ENCODE measurements around the gene RNF114. TPM values are rescaled to one million over a fixed set of nuclear protein-coding genes. Genes with fewer than 3 reads are reported as not detected.
A peak's percentile ranks its signal among the peaks of the same experiment; 100 is the strongest.

RNF114 gene, protein sequence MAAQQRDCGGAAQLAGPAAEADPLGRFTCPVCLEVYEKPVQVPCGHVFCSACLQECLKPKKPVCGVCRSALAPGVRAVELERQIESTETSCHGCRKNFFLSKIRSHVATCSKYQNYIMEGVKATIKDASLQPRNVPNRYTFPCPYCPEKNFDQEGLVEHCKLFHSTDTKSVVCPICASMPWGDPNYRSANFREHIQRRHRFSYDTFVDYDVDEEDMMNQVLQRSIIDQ
- 100 to 1,000 TPM in 1 of 3 donors, 10 to 100 TPM in 2; 87.1 to 104 (median 97.6) TPM for polyA plus RNA-seq

DNA sequence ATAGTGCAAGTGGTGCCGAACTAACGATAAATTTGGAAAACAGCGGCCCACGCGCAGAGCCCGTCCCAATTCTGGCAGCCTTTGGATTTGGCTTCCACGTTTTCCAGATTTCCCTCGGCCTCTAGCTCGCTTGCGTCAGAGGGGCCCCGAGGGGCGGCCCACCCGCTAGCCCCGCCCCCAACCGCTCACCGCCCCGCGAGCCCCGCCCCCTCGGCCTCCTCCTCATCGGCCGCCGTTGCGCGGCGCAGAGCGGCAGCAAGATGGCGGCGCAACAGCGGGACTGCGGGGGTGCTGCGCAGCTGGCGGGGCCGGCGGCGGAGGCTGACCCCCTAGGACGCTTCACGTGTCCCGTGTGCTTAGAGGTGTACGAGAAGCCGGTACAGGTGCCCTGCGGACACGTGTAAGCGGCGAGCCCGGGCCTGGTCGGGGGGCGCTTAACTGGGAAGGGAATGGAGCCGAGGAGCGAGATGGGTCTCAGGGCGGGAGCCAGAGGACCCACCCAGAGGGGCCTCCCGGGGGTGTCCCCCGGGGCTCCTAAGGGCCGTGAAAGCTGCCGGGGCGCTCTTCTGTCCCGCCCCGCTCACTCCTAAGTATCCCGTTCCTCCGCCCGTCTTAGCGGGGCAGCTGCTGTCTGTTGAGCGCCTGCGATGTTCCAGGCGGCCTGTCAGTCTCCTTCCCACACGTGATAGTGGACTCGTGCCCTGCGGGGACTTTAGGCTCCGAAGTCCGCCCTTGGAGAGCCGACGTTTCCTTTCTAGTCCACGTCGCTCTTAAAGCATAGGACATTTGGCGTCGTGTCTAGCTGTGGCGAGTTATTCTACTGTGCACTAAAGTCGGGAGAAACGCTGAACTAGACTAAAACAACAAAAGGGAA is at the start of gene RNF114:
RNF114 (plus strand) TSS at position 245 of the 874 bp plus-strand sequence; CDS start at position 261, 16 bp downstream.
- Mint-ChIP-seq H3K36me3 (peaks cover 0 to 5% (median 0%) of the 10 kb centered on the region in 3 donors), H3K4me1 (peaks cover 47 to 59% of the 10 kb centered on the region in 2 donors), H3K27ac (peak within 1 kb of the TSS; percentile 89 to 96 (median 92)), H3K4me3 (peak within 1 kb of the TSS; percentile 89 to 98 (median 97)), H3K9me3 (no peaks in the 10 kb centered on the region), H3K27me3 (ENCODE audit: low read depth in 3 of 3) (peaks cover 5 to 11% (median 6%) of the 10 kb centered on the region in 3 donors)
- DNase-seq: peak; percentile 81 to 87 (median 87)

DNA sequence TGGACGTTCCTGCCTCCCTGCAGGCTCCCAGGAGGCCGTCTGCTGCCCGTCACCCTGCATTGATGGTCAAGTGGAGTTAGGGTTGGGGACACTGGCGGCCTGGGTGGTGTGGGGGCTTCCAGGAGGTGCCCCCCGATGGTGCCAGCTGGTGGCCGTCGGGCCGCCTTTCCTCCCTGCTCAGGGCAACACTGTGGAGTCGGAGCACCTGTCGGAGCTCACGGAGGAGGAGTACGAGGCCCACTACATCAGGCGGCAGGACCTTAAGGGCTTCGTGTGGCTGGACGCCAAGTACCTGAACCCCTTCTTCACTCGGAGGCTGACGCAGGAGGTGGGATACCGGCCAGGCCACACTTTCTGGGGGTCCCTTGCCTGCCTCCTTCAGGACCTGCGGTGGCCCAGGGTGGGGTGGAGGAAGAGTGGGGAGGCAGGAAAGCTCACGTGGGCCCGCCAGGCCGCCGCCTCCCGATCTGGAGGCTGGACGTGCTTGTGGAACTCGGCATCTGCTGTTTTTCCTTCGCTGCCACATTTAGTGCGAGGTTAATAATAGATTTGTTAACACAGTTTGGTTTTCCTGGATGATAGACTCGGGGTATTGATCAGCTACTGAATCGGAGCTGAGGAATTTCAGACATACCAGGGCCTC is 49.5 kb upstream of the RNF114 start:
- Mint-ChIP-seq H3K9me3 (no peaks in the 10 kb centered on the region), H3K27ac (no peak overlapping the region), H3K36me3 (peaks cover 4 to 37% (median 4%) of the 10 kb centered on the region in 3 donors), H3K27me3 (ENCODE audit: low read depth in 3 of 3) (peaks cover 0 to 4% (median 0%) of the 10 kb centered on the region in 3 donors), H3K4me1 (peaks cover 3 to 7% of the 10 kb centered on the region in 2 donors), H3K4me3 (no peak overlapping the region)
- no peak for DNase-seq

DNA sequence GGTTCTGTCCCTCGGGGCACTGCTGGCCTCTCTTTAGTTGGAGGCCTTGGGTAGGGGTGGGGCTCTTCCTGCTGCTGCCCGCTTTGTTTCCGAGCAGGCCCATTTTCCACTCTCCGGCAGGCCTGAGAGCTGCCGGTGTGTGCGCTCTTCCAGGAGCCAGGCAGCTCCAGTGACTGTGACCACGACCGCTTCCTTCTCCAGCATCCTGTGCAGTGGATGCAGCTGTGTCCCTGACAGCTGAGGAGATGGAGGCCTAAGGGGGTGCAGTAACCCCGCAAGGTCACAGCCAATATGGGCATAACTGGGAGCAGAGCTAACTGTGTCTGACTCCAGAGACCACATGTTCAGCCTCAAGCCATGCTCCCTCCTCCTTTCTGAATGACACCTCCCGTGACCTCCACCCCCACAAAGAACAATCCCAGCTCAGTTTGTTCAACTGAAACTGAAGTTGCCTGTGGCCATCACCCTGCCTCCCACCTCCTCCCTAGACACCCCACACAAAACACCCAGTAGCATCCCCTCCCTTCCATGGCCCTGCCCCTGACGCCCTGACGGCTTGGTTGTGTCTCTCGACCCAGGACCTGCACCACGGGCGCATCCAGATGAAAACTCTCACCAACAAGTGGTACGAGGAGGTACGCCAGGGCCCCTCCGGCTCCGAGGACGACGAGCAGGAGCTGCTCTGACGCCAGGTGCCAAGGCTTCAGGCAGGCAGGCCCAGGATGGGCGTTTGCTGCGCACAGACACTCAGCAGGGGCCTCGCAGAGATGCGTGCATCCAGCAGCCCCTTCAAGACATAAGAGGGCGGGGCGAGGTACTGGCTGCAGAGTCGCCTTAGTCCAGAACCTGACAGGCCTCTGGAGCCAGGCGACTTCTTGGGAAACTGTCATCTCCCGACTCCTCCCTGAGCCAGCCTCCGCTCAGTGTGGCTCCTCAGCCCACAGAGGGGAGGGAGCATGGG is 48.7 kb upstream of the RNF114 start:
- Mint-ChIP-seq H3K36me3 (peaks cover 1 to 28% (median 4%) of the 10 kb centered on the region in 3 donors), H3K4me3 (no peak overlapping the region), H3K9me3 (no peaks in the 10 kb centered on the region), H3K27me3 (ENCODE audit: low read depth in 3 of 3) (peaks cover 0 to 4% (median 0%) of the 10 kb centered on the region in 3 donors), H3K27ac (peak overlapping the region in 1 of 6 donors; percentile 64), H3K4me1 (peaks cover 3 to 7% of the 10 kb centered on the region in 2 donors)
- no peak for DNase-seq

DNA sequence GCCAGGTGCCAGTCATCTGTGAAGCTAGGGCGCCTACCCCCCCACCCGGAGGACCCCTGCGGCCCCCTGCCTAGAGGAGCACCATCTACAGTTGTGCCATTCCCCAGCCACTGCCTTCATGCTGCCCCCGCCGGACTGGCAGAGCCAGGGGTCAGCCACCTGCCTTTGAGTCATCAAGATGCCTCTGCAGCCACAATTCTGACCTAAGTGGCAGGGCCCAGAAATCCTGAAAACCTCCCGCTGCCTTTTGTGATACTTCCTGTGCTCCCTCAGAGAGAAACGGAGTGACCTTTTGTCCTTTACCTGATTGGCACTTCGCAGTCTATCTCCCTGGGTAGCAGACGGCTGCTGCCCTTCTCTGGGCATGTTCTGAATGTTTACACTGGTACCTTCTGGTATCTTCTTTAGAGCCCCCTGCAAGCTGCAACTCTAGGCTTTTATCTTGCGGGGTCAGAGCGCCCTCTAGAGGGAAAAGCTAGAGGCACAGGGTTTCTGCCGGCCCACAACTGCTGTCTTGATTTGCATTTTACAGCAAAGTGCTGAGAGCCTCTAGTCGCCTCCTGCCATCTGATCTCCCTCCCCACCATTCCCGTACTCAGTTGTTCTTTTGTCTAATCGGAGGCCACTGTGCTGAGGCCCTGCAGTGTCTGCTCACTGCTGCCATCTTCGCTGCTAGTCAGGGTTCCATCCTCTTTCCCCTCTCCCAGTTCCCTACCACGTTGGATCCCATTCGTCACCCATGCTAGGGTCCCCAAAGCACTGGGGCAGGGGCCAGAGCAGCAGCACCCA is 47.8 kb upstream of the RNF114 start:
- Mint-ChIP-seq H3K27ac (peak overlapping the region in 2 of 6 donors; percentile 42 to 46), H3K4me1 (peaks cover 3 to 7% of the 10 kb centered on the region in 2 donors), H3K9me3 (no peaks in the 10 kb centered on the region), H3K4me3 (no peak overlapping the region), H3K27me3 (ENCODE audit: low read depth in 3 of 3) (peaks cover 0 to 4% (median 0%) of the 10 kb centered on the region in 3 donors), H3K36me3 (peaks cover 0 to 27% (median 4%) of the 10 kb centered on the region in 3 donors)
- DNase-seq: peak; percentile 26 to 46 (median 28)

DNA sequence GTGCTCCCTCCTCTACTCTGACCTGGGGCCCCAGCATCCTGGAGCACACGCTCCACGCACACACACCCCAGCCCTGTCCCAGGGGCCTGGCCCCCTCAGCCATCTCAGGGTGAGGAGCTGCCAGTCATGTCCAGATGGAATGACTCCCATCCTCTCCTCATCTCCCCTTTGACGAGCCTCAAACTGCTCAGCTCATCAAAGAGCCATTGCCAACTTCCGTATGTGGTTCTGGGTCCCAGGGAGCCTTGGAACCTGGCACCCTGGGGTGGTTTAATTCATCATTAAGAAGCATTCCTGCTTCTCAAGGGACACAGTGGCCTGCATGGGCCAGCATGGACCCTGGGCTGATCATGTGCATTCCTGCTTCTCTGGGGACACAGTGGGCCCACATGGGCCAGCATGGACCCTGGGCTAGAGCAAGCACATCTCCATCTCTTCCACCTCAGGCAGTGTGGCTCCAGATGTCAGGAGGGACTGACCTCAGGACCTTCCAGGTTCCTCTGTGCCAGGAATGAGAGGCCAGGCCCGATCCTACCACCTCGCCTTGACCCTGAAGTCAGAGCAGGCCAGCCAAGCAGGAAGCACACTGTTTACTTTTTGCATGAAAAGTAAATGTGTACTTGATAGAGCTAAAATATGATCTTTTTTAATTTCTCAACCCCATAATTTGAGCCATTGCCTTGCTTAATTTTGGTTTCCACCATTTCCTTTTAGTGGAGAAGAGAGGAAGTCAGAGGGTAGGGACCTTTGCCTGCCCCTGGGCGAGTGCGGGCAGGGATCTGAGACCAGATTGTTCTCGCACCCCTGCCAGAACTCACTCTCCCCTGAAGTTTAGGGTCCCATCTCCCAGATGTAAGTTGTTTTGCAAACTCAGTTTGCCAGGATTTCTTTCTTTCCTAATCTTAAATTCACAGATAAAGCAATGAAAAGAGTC is 46.9 kb upstream of the RNF114 start:
- Mint-ChIP-seq H3K4me3 (no peak overlapping the region), H3K27ac (peak overlapping the region in 5 of 6 donors; percentile 2 to 60 (median 46)), H3K27me3 (ENCODE audit: low read depth in 3 of 3) (peaks cover 0 to 4% (median 0%) of the 10 kb centered on the region in 3 donors), H3K4me1 (peaks cover 3 to 15% of the 10 kb centered on the region in 2 donors), H3K36me3 (peaks cover 0 to 20% (median 4%) of the 10 kb centered on the region in 3 donors), H3K9me3 (no peaks in the 10 kb centered on the region)
- DNase-seq: no peak

DNA sequence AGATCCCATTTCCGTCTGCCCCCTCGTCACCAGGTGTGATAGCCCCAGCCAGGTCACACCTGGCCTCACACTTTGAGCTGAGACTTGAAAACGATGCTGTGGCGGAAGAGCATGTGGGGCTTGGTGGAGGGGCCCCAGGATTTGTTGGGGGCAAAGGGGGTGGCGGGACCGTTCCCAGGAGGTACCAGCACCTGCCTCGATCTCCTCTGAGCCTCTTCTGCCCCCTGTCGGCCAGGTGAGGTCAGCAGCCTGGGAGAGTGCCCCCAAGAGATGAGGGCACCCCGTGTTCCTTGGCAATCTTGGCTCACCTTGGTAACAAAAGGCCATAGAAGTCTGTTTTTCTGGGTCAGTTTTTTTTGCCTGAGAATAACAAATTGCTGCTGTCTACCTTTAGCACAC is 46.3 kb upstream of the RNF114 start:
- Mint-ChIP-seq H3K4me1 (peaks cover 3 to 15% of the 10 kb centered on the region in 2 donors), H3K27ac (peak overlapping the region in 3 of 6 donors; percentile 3 to 60 (median 48)), H3K36me3 (peaks cover 0 to 16% (median 4%) of the 10 kb centered on the region in 3 donors), H3K4me3 (no peak overlapping the region), H3K27me3 (ENCODE audit: low read depth in 3 of 3) (peaks cover 0 to 2% (median 1%) of the 10 kb centered on the region in 3 donors), H3K9me3 (no peaks in the 10 kb centered on the region)
- no peak for DNase-seq

DNA sequence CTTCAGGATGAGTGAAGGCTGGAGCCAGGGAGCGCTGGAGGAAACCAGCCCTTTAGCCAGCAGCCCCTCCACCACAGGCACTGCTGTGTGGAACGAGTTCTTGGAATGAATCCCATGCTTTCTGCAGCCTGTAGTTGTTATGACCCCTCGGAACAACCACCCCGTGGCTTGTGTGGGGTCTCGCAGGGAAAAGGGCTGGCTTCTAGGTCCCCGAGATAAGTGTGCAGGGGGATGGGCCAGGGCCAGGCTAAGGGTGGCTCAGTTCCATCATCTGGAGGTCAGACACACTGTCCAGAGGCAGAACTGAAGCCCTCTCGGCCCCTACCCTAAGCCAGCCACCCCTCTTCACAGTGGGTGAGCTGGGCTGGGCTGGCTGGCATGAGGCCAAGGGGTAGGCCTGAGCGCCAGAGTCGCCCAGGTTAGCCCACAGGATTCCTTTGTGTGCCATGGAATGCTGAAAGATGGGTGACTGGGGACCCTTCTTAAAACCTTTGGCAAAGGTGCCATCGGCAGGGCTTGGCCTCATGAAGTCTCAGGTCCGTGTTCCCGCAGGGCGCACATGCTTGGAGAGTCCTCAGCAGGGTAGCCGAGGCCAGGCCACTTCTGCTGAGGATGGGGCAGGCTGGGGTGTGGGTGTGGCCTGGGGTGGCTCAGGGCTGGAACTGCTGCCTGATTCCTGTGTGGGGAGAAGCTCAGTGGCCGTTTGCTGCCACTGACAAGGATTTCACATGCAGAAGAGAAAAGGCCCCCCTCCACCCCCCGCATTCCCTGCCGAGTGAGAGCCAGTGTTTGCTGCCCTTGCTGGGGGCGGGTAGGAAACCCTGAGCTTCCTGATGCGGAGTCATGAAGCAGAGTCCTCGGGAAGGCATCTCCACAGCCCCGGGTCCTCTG is 45.5 kb upstream of the RNF114 start:
- DNase-seq: no peak
- Mint-ChIP-seq H3K27me3 (ENCODE audit: low read depth in 3 of 3) (peaks cover 0 to 2% (median 1%) of the 10 kb centered on the region in 3 donors), H3K36me3 (peaks cover 0 to 16% (median 4%) of the 10 kb centered on the region in 3 donors), H3K9me3 (no peaks in the 10 kb centered on the region), H3K4me1 (peaks cover 3 to 15% of the 10 kb centered on the region in 2 donors), H3K27ac (no peak overlapping the region), H3K4me3 (no peak overlapping the region)

DNA sequence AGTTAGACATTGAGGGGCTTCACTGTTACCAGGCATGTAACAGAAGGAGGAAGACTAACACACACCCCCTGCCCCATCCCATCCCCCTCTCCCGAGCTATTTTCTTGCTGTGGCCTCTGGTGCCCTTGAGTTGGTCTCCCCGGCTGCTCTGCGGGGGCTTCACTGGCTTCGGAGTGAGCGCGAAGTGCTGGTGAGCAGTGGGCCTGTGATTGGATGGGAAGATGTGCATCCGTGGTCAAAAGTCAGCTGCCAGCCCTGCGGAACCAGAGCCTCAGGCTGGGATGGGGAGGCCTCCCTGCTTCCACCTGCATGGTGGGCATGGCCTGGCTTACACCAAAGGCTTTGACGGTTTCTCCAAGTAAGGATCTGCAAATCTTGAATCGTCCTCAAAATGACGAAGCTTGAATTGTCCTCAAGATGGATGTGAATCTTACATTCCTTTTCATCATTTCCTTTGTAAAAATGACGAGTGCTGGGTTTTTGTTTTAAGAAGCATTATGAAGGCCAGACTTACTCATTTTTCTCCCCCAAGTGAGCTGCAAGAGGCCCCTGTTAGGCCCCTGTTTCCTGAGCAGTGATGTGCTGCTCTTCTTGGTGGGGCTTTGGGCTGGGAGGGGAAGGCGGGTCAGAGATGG is 44.6 kb upstream of the RNF114 start:
- H3K36me3 Mint-ChIP-seq: peaks cover 0 to 12% (median 4%) of the 10 kb centered on the region in 3 donors
- H3K4me3 Mint-ChIP-seq: no peak overlapping the region
- peak overlapping the region in 1 of 6 donors; percentile 7 for H3K27ac Mint-ChIP-seq
- H3K9me3 Mint-ChIP-seq: no peaks in the 10 kb centered on the region
- no peak for DNase-seq
- peaks cover 0 to 2% (median 1%) of the 10 kb centered on the region in 3 donors for H3K27me3 Mint-ChIP-seq (ENCODE audit: low read depth in 3 of 3)
- H3K4me1 Mint-ChIP-seq: peaks cover 3 to 15% of the 10 kb centered on the region in 2 donors

DNA sequence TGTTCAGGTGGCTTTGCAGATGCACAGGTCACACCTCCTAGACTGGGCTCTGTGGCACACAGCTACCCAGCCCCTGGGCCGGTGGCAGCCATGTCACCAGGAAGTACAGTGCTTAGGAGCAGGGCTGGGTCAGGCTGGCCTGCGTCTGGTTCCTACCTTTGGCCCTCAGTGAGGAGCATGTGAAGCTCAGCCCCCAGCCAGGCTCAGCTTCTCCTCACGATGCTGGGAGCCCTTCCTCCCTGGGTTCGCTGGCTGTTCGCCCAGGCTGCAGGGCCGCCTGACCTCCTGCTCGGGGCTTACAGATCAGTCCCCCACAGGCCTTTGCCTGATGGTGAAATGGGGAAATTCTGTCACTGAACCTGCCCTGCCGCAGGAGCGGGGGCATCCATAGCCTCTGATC is 43.9 kb upstream of the RNF114 start:
- DNase-seq: no peak

DNA sequence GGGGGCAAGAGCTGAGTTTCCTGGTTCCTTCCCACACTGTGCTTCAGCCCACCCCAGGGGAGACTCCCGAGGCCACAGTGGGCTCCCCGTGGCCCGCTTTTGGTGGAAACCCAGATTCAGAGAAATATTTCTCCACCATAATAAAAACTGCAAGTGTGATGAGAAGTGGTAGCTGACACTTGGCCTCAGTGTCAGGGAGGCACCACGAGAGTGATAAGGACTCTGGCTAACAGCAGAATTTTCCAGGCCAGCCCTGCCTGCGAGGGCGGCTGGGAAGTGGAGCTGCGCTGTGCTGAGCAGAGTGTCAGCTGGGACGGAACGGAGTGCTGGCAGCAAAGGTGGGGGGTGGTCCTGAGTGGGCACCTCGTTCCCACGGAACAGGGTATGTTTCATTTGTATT is 43.4 kb upstream of the RNF114 start:
- Mint-ChIP-seq H3K27ac (peak overlapping the region in 2 of 6 donors; percentile 25 to 39), H3K4me3 (peak overlapping the region in 1 of 5 donors; percentile 10), H3K27me3 (ENCODE audit: low read depth in 3 of 3) (peaks cover 0 to 2% (median 1%) of the 10 kb centered on the region in 3 donors), H3K4me1 (peaks cover 3 to 15% of the 10 kb centered on the region in 2 donors), H3K9me3 (no peaks in the 10 kb centered on the region), H3K36me3 (peaks cover 0 to 12% (median 4%) of the 10 kb centered on the region in 3 donors)
- DNase-seq: no peak

More for the DNA sequence above, 43.9 kb upstream of the RNF114 start:
- Mint-ChIP-seq H3K9me3 (no peaks in the 10 kb centered on the region), H3K36me3 (peaks cover 0 to 12% (median 4%) of the 10 kb centered on the region in 3 donors), H3K4me3 (no peak overlapping the region), H3K27ac (no peak overlapping the region), H3K27me3 (ENCODE audit: low read depth in 3 of 3) (peaks cover 0 to 2% (median 1%) of the 10 kb centered on the region in 3 donors), H3K4me1 (peaks cover 3 to 15% of the 10 kb centered on the region in 2 donors)

All from immature natural killer cell (primary cell).